ENCODE results near the gene ABI1.
A peak's percentile ranks its signal among the peaks of the same experiment; 100 is the strongest.
"Not testable (repeated sequence)": the region's sequence is repeated elsewhere in the genome, so short reads cannot be mapped to it uniquely, and the experiment has no call there.

ABI1 gene

GRCh38 chr10:26860443-26861204 lies at the start of gene ABI1:
TSS of gene ABI1 (minus strand) at chr10:26860958. CDS start at chr10:26860863, 95 bp downstream.
- DNase-seq (ENCODE audit: low spot score): peak; percentile 55

DNA sequence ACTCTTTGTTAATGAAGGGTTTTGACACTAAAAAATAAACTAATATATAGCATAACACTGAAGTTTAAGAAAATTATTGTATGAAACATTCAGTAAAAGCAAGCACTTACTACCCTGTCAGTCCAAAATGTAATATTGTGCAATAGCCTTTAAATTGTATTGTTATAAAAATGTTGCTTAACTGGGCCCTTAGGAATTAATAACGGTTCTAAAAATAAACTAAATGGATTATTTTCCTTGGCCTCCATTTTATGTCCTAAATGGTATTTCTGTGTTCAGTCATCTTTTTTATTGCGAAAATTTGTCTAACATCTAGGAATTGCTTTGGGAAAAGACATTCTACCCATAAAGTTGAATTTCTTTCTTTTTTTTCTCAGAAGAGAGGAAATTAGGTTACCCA lies 49.0 kb upstream of the ABI1 start:
- DNase-seq (ENCODE audit: low spot score): no peak

DNA sequence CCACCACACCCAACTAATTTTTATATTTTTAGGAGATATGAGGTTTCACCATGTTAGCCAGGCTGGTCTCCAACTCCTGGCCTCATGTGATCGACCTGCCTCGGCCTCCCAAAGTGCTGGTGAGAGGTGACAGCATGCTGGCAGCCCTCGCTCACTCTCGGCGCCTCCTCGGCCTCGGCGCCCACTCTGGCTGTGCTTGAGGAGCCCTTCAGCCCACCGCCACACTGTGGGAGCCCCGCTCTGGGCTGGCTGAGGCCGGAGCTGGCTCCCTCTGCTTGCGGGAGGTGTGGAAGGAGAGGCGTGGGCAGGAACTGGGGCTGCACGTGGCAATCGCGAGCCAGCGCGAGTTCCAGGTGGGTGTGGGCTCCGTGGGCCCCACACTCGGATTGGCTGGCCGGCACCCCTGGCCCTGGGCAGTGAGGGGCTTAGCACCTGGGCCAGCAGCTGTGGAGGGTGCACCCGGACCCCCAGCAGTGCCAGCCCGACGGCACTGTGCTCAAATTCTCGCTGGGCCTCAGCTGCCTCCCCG lies 44.6 kb upstream of the ABI1 start:
- DNase-seq (ENCODE audit: low spot score): not testable (repeated sequence)

DNA sequence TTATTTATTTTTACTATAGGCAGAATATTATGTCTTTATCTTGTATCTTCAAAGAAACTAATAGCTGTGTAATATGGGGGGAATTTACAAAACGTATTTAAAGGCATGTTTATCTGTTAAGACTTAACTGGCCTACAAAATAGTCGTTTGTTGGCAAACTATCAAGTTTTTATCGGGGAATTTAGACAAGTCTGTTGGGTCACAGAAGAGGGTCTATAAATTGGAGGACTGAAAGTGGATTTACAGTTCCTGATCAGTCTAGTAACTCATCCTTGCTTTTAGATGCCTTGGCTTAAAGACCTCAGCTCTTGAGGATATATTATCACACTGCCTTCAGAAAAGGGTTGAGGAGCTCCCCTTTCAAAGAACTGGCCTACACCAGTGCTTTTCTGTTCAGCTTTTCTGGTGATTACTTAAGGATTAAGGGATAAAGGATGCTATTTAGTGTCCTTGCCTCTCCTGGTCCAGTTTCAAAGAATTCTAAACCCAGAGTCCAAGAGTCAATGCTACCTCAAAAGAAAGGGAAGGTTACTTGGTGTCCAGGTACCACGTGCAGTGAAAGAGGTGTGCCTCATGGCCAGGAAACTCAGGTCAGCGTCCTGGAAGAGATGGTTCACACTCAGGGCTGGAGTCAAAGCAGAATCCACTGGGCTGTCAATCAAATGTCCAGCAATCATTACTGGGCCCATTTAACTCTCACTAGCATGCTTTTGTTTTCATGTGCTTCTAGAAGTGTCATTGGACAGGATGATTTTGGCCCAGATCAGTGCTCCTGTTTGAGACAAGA lies 42.9 kb upstream of the ABI1 start:
- DNase-seq (ENCODE audit: low spot score): no peak

GRCh38 chr10:26892306-26892923 lies 31.7 kb upstream of the ABI1 start:
- not testable (repeated sequence) for DNase-seq (ENCODE audit: low spot score)

DNA sequence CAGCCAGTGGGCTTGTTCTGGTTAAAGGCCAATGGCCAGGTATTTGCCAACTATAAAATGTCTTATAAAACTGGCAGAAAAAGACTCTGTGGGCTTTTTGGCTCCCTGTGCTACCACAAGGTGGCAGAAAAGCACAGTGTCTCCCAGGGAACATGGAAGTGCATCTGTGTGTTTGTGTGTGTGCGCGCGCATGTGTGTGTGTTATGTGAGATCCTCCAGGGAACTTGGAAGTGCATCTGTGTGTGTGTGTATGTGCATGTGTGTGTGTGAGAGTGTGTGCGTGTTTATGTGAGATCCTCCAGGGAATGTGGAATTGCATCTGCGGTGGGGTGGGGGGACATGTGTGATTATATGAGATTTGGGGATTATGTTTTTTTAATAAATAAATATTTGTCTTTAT lies 30.2 kb upstream of the ABI1 start:
- no peak for DNase-seq (ENCODE audit: low spot score)

- DNase-seq (ENCODE audit: low spot score): no peak
Measured at GRCh38 chr10:26887611-26888215, 27.0 kb upstream of the ABI1 start.

DNA sequence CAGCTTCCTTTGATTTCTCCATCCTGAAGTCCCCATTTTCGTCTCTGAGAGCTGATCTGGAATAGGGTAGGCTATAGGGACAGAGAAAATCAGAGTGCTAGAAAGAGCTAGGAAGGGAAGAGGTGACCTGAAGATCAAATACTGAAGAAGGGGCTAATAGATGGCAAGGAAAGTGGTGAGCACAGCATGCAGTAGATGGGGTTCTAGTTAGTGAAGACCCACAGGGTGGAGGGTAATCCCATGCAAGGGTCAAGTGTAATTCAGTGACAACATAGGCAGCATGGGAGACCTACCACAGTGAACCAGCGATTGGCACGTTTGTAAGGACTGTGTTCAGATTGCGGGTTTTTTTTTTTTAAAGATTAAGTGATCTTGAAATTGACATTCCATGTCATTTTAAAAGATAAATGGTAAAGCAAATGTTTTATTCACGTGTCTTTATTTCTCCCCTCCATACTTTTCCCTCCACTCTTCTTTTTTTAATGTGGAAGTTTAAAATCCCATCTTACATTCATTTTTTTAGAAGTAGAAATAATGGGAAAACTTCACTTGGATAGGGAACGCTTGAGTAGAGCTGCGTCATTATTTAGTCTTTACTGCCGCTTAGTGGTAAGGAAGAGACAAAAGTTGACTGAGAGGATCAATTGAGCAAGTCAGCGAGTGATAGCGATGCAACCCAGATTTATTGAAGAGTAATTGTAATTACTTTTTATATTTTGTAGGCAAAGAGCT lies 21.0 kb upstream of the ABI1 start:
- peak; percentile 54 for DNase-seq (ENCODE audit: low spot score)

DNA sequence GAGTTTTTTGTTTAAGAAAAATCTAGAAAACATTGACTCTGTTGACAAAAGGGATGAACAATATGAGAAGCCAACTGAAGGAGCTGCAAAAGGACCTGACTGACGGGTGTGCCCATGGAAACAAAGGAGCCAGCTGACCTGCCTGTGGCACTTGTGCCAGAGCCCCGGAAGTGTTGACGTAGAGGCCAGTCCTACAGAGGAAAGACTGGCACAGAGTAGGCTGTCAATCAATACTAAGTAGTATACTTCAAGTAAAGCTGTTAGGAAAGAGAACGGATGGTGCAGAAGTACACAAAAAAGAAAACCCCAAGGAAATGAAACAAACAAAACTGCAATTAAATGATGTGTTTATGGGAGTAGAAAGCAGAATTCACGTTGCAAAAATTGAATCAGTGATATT lies 19.0 kb upstream of the ABI1 start:
- no peak for DNase-seq (ENCODE audit: low spot score)

GRCh38 chr10:26870766-26871165 lies 10.0 kb upstream of the ABI1 start:
- DNase-seq (ENCODE audit: low spot score): no peak

GRCh38 chr10:26869528-26869927 lies 8.8 kb upstream of the ABI1 start:
- no peak for DNase-seq (ENCODE audit: low spot score)

GRCh38 chr10:26863351-26864076 lies 2.8 kb upstream of the ABI1 start:
- DNase-seq (ENCODE audit: low spot score): no peak

DNA sequence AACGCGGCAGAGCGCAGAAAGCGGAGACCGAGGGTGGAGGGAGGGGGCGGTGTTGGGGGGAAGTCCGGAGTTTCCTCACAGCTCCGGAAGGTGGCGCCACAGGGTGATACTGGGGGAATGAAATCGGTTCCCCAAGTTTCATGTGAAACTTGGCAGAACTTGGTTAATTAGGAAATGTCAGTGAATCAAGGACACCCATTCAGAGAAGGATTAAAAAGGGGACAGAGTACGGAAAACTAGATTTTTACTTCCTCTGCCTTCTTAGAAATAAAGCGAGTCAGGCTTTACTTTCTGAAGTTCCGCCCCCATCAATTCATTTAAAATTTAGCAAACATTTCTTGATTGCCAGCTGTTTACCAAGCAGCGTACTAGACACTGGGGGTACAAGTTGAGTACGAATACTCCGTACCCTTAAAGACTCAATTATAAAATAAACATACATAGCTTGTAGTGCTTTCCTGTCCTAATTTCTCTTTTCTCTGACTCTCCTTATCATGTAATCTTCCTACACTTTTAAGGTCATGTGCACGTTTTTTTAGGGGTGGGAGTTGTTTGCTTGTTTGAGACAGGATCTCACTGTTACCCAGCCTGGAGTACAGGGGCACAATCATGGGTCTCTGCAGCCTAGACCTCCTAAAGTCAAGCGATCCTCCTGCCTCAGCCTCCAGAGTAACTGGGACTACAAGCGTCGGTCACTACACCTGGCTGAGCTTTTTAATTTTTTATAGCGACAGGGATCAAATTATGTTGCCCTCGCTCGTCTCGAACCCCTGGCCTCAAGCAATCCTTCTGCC lies 644 bp upstream of the ABI1 start:
- peak; percentile 87 for DNase-seq (ENCODE audit: low spot score)

GRCh38 chr10:26860102-26860442 lies 686 bp downstream of the ABI1 start:
- DNase-seq (ENCODE audit: low spot score): peak; percentile 23

- no peak for DNase-seq (ENCODE audit: low spot score)
Measured at GRCh38 chr10:26859241-26860101, 1.3 kb downstream of the ABI1 start.

DNA sequence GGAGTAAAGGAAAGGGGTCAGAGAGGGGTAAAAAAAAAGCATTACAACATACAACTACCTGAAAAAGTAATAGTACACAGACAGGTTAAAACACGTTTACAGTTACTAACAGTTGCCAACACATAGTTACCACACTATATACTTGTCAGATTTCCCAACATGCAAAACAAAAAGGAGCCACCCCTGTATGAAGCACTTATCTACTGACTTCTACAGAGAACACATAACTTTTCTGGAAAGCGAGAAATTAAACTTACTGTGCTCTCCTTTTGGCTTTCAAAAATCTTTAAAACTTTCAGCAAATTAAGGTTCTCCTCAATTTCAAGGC lies 2.1 kb downstream of the ABI1 start:
- no peak for DNase-seq (ENCODE audit: low spot score)

DNA sequence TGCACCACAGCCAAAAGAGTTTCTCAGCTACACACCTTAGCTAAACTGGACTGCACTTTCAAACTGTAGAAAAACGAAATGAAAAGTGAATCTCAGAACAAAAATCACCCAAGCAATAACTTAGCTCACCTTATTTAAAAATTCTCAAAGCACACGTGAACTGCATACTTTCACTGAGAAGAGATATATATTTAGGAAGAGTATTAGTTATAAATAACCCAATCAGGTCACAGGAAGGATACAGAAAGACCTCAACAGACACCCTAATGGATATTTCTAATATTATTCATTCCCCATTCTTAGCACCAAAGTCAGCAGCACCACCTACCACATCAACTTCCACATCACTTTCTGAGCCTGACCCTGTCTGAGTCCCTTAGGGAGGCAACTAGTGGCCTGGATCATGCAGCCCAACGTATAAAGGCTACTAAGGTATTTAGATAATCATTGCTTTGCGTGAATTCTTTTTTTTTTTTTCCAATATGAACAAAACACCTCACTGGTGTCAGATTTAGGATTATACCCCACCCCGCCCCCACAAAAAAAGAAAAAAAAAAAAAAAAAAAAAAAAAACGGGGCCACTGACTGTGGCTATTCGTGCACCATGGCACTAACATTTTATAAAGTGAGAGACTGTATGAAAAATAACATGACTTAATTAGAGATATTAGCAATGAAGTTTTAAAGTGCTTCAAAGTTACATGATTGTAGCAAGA lies 2.6 kb downstream of the ABI1 start:
- DNase-seq (ENCODE audit: low spot score): no peak

DNA sequence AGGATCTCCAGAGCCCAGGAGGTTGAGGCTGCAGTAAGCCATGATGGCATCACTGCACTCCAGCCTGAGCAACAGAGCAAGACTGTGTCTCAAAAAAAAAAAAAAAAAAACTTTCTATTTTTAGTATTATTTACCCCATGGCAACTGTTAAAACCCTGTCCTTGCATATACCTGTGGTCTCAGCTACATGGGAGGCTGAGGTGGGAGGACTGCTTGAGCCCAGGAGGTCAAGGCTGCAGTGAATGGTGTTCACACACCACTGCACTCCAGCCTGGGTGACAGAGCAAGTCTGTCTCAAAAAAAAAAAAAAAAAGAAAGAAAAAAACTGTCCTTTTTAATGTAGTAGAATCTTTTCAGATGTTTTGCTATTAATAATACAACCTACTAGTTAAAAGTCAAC lies 3.2 kb downstream of the ABI1 start:
- DNase-seq (ENCODE audit: low spot score): not testable (repeated sequence)

DNA sequence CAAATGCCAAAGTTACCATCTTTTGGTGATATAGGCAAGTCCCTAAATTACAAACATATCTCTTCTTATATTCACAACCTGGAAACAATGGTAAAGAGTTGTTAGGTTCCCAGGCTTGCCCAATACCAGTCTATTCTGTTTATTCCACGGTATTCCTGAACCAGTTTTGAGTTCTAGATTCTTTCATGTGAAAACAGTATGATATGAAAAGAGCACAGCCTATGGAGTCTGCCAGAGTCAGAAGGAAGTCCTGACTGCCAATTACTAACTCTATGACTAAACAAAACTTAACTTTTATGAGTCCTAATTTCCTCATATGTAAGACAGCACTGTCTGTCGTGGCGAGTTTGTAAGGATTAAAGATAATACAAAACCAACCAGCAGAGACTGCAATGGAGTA lies 5.6 kb downstream of the ABI1 start:
- no peak for DNase-seq (ENCODE audit: low spot score)

Data from HuH-7 (cell line).